Myometrial cell (primary cell): Measurements from ENCODE around the gene POTEF. TPM values are rescaled to one million over a fixed set of nuclear protein-coding genes. Genes with fewer than 3 reads are reported as not detected.

Experiments
- total RNA-seq: library from RNA; depleted of rRNA; stranded (reverse); fragments of >200 nt; gene quantifications from 2 replicates; pipeline ENCODE4 v1.2.3, GENCODE V29; 2015

The POTEF gene
- total RNA-seq = not detected in 2 replicates

DNA sequence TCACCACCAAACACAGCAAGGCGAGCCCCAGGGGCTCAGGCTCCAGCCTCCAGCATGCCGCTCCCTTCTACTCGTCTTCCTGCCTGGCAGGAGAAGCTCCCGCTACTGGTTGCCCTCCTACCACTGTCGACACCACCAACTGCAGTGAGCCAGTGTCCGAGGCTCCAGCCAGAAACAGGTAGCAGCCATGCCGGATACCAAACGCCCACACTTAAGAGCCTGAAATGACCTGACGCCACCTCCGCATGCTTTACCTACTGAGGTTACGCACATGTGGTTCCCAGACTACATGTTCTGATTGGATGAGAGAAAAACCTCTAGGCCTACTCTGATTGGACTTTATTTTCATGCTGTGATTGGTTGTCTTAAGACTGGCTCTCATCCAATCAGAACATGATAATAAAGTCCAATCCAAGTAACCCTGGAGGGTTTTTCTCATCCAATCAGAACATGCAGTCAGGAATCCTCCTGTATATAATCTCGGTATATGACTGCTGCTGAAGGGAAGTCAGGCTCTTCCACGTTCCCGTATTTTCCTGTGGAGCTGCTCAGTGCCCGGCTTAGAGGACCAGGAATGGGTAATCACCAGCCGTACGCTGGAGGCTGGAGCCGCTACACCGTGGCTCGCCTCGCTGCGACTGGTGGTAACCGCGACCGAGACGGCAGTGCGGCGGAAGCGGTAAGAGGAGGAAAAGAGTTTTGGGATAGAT, at the start of gene POTEF:
Gene POTEF, minus strand, starts transcription at position 103 of the 710 bp plus-strand sequence. CDS start 8,707 bp downstream, outside the sequence.

GRCh38 chr2:130145006-130145414, 16.0 kb upstream of the POTEF start, which contains the start of gene CCDC74B:
Gene CCDC74B, minus strand, starts transcription at chr2:130145112. Its CDS starts 116 bp downstream, at chr2:130144996.

Other genes starting within 250 kb of the POTEF start
- not detected in 2 replicates for gene RAB6C, start 149.6 kb downstream of the POTEF start, total RNA-seq
- gene CCDC74B, start 15.9 kb upstream of the POTEF start, total RNA-seq = 10.6 and 11.2 TPM in 2 replicates
- gene SMPD4, start 52.4 kb upstream of the POTEF start, total RNA-seq = 42.2 and 47.6 TPM in 2 replicates
- gene MZT2B, start 53.0 kb upstream of the POTEF start, total RNA-seq = 222 and 261 TPM in 2 replicates
- gene TUBA3E, start 69.2 kb upstream of the POTEF start, total RNA-seq = not detected in 2 replicates
- 93.8 and 121 TPM in 2 replicates for gene IMP4, start 213.7 kb upstream of the POTEF start, total RNA-seq
- gene PTPN18, start 226.8 kb upstream of the POTEF start, total RNA-seq = 13.8 and 22.2 TPM in 2 replicates